Vagina (tissue), 2 donors: Measurements from ENCODE around the gene MTUS2.

ENCODE experiments used
- CTCF ChIP-seq, 3 experiments: fragments of 450-650 bp in 2 of 3; fragments of 200-600 bp in 1 of 3; sonication (generic) in 1 of 3; IDR thresholded peaks; one replicate each; pipeline ENCODE4 v1.5.1; 2017 to 2019; ENCODE audit warnings: antibody characterized with exemption in 3 of 3, mild to moderate bottlenecking in 2 of 3, moderate library complexity in 2 of 3
- POLR2AphosphoS5 ChIP-seq, 2 donors: sonication (generic); formaldehyde crosslinking; IDR thresholded peaks; one replicate each; pipeline ENCODE4 v1.9.0; 2017; ENCODE audit warnings: antibody characterized with exemption in 2 of 2, mild to moderate bottlenecking in 2 of 2, low read depth in 1 of 2; ENCODE audit not compliant: insufficient read depth in 1 of 2

GRCh38 chr13:29379281-29379680 is 559.1 kb downstream of the MTUS2 start:
- TF ChIP-seq CTCF (IDR thresholded peaks at IDR 0.05) (no peak), POLR2AphosphoS5 (IDR thresholded peaks at IDR 0.05; ENCODE audit: insufficient read depth in 1 of 2, low read depth in 1 of 2) (no peak)
